A549 (cell line): ENCODE measurements around the gene PLEKHG3. TPM values are rescaled to one million over a fixed set of nuclear protein-coding genes. Genes with fewer than 3 reads are reported as not detected.

ENCODE experiments used
- ATAC-seq, 2 experiments: fragments of 200-7000 bp in 1 of 2; fragments of >200 bp in 1 of 2; cut with Nextera tagmentation in 1 of 2; cut with Tn5 transposase in 1 of 2; 3 replicates each; pipeline versions ENCODE4 v1.8.0 to v1.9.1; 2018 to 2020; ENCODE audit warnings: mild to moderate bottlenecking in 1 of 2, moderate library complexity in 1 of 2
- CTCF ChIA-PET: fragments of 300-600 bp; sonication (Branson Sonifier 250); formaldehyde crosslinking; extraction: SDS; loops from one replicate; lab custom pipeline; 2021; ENCODE audit warnings: antibody characterized with exemption, inconsistent platforms; lab: Yijun Ruan, JAX
- POLR2A ChIA-PET: fragments of 350-600 bp; formaldehyde crosslinking; extraction: SDS; loops from one replicate; lab custom pipeline; 2021; ENCODE audit warnings: antibody characterized with exemption, inconsistent platforms; lab: Yijun Ruan, JAX
- DNase-seq, 2 experiments: peaks; one replicate each; pipeline versions ENCODE4 v3.0.0 to v3.0.0-alpha.2; 2011 to 2016; ENCODE audit warnings: low read depth in 1 of 2, low spot score in 1 of 2
- FAIRE-seq: peaks from 2 replicates; lab custom pipeline; 2011; peaks lifted over from hg19 to GRCh38; lab: Jason Lieb, UNC
- H3K27ac ChIP-seq, 2 experiments: fragments of >200 bp; sonication (Bioruptor Twin); formaldehyde crosslinking; 3 replicates each; pipeline ENCODE4 v1.5.1; 2016 to 2017
- H3K4me1 ChIP-seq: fragments of >200 bp; sonication (Bioruptor Twin); formaldehyde crosslinking; 3 replicates; pipeline ENCODE4 v1.6.1; 2016
- H3K4me2 ChIP-seq: fragments of >200 bp; sonication (Bioruptor Twin); formaldehyde crosslinking; 3 replicates; pipeline ENCODE4 v1.6.1; 2016
- H3K4me3 ChIP-seq: fragments of >200 bp; sonication (Bioruptor Twin); formaldehyde crosslinking; 3 replicates; pipeline ENCODE4 v1.5.1; 2016
- H3K9me3 ChIP-seq: fragments of >200 bp; sonication (Bioruptor Twin); formaldehyde crosslinking; 3 replicates; pipeline ENCODE4 v1.6.1; 2016
- BHLHE40 ChIP-seq: IDR thresholded peaks from 2 replicates; pipeline ENCODE4 v1.6.1; 2012; ENCODE audit warnings: low read depth, low read length, inconsistent platforms
- EHF ChIP-seq: fragments of 250-450 bp; sonication (Bioruptor Pico); IDR thresholded peaks from 2 replicates; pipeline ENCODE4 v1.5.0; 2020; ENCODE audit warnings: mild to moderate bottlenecking
- FOSB ChIP-seq: fragments of 250-450 bp; sonication (Bioruptor Pico); IDR thresholded peaks from 2 replicates; pipeline ENCODE4 v1.5.0; 2020; ENCODE audit warnings: mild to moderate bottlenecking, moderate library complexity
- FOSL2 ChIP-seq, 2 experiments: fragments of 450-650 bp in 1 of 2; fragments of >200 bp in 1 of 2; sonication (Bioruptor Twin) in 1 of 2; formaldehyde crosslinking; IDR thresholded peaks; 2 replicates each; pipeline versions ENCODE4 v1.5.0 to v1.6.1; 2016 to 2020; ENCODE audit warnings: mild to moderate bottlenecking in 1 of 2, moderate library complexity in 1 of 2
- FOXS1 ChIP-seq: fragments of 250-450 bp; sonication (Bioruptor Pico); IDR thresholded peaks from 2 replicates; pipeline ENCODE4 v1.5.0; 2020; ENCODE audit warnings: mild to moderate bottlenecking, moderate library complexity
- HDAC2 ChIP-seq: fragments of 200-600 bp; sonication (generic); IDR thresholded peaks from 2 replicates; pipeline ENCODE4 v1.6.1; 2016
- HEYL ChIP-seq: fragments of 250-450 bp; sonication (Bioruptor Pico); IDR thresholded peaks from 2 replicates; pipeline ENCODE4 v1.8.0; 2021; ENCODE audit warnings: mild to moderate bottlenecking, moderate library complexity
- HOXB13 ChIP-seq: fragments of 250-450 bp; sonication (Bioruptor Pico); IDR thresholded peaks from 2 replicates; pipeline ENCODE4 v1.5.0; 2020; ENCODE audit warnings: low read depth, mild to moderate bottlenecking, moderate library complexity
- HOXB5 ChIP-seq: fragments of 250-450 bp; sonication (Bioruptor Pico); IDR thresholded peaks from 2 replicates; pipeline ENCODE4 v1.5.0; 2020; ENCODE audit warnings: mild to moderate bottlenecking, moderate library complexity
- JUN ChIP-seq, 2 experiments: fragments of >200 bp; sonication (Bioruptor Twin); formaldehyde crosslinking; IDR thresholded peaks; 2 replicates in 1 of 2; 3 replicates in 1 of 2; pipeline ENCODE4 v1.6.1; 2016 to 2017
- KDM5A ChIP-seq: fragments of 200-600 bp; sonication (generic); IDR thresholded peaks from 2 replicates; pipeline ENCODE4 v1.6.1; 2016; ENCODE audit warnings: antibody characterized with exemption, mild to moderate bottlenecking
- MAZ ChIP-seq: fragments of 150-350 bp; IDR thresholded peaks from 2 replicates; pipeline ENCODE4 v1.6.1; 2014; ENCODE audit warnings: antibody characterized with exemption, low read depth, low read length, borderline replicate concordance
- PHF8 ChIP-seq: fragments of 200-600 bp; sonication (generic); IDR thresholded peaks from 2 replicates; pipeline ENCODE4 v1.6.1; 2016; ENCODE audit warnings: low read depth, mild to moderate bottlenecking, antibody characterized with exemption, moderate library complexity, borderline replicate concordance
- RAD21 ChIP-seq, 2 experiments: fragments of >200 bp in 1 of 2; sonication (Bioruptor Twin) in 1 of 2; formaldehyde crosslinking in 1 of 2; IDR thresholded peaks in 1 of 2; conservative IDR thresholded peaks in 1 of 2; 2 replicates in 1 of 2; 3 replicates in 1 of 2; pipeline ENCODE4 v1.6.1; 2012 to 2018; ENCODE audit warnings: inconsistent platforms in 1 of 2
- RARB ChIP-seq: fragments of 250-450 bp; sonication (Bioruptor Pico); IDR thresholded peaks from 2 replicates; pipeline ENCODE4 v1.8.0; 2021; ENCODE audit warnings: mild to moderate bottlenecking, moderate library complexity
- RNF2 ChIP-seq: fragments of 200-600 bp; sonication (generic); IDR thresholded peaks from 2 replicates; pipeline ENCODE4 v1.6.1; 2016; ENCODE audit warnings: low read depth, mild to moderate bottlenecking, antibody characterized with exemption, moderate library complexity, borderline replicate concordance
- SMC3 ChIP-seq: fragments of >200 bp; sonication (Bioruptor Twin); formaldehyde crosslinking; IDR thresholded peaks from 3 replicates; pipeline ENCODE4 v1.6.1; 2018; ENCODE audit warnings: inconsistent platforms
- SREBF2 ChIP-seq: fragments of 450-650 bp; IDR thresholded peaks from 2 replicates; pipeline ENCODE4 v1.6.1; 2014; ENCODE audit warnings: mild to moderate bottlenecking, moderate library complexity
- TFCP2L1 ChIP-seq: fragments of 250-450 bp; sonication (Bioruptor Pico); IDR thresholded peaks from 2 replicates; pipeline ENCODE4 v1.5.0; 2021; ENCODE audit warnings: mild to moderate bottlenecking
- ZC3H11A ChIP-seq: fragments of 450-650 bp; IDR thresholded peaks from 2 replicates; pipeline ENCODE4 v1.6.1; 2014; ENCODE audit warnings: antibody characterized with exemption, mild to moderate bottlenecking
- WGBS: methylation state at CpG from one replicate; pipeline ENCODE4 v1.1.6; 2017; ENCODE audit errors: missing lambda C conversion rate; 5-methylcytosine and 5-hydroxymethylcytosine counted together
- polyA plus RNA-seq, 4 experiments: library from polyadenylated mRNA; depleted of rRNA in 3 of 4; stranded (reverse); fragments of >200 nt; fragmentation: RNase III in 1 of 4; extraction: RNeasy Plus Mini Kit Qiagen cat#74134 plus additional on column Dnase treatment in 1 of 4; gene quantifications; 2 replicates in 3 of 4; 3 replicates in 1 of 4; pipeline ENCODE4 v1.2.3, GENCODE V29; 2011 to 2017
- TF ChIP-seq, protein P1 (sequence below): fragments of >200 bp; sonication (Bioruptor Twin); formaldehyde crosslinking; IDR thresholded peaks from 3 replicates; pipeline ENCODE4 v1.5.1; 2016
- TF ChIP-seq, protein P2 (sequence below): fragments of >200 bp; sonication (Bioruptor Twin); formaldehyde crosslinking; IDR thresholded peaks from 2 replicates; pipeline ENCODE4 v1.6.1; 2016
- TF ChIP-seq, protein P3 (sequence below): IDR thresholded peaks from 2 replicates; pipeline ENCODE4 v1.6.1; 2012; ENCODE audit warnings: low read depth, borderline replicate concordance
- TF ChIP-seq, protein P4 (sequence below): fragments of >200 bp; sonication (Bioruptor Twin); formaldehyde crosslinking; IDR thresholded peaks from 3 replicates; pipeline ENCODE4 v1.6.1; 2016
- TF ChIP-seq, protein P5 (sequence below): fragments of 250-450 bp; sonication (Bioruptor Pico); IDR thresholded peaks from 2 replicates; pipeline ENCODE4 v1.5.0; 2021; ENCODE audit warnings: mild to moderate bottlenecking, moderate library complexity, borderline replicate concordance
- TF ChIP-seq, protein P6 (sequence below): IDR thresholded peaks from 2 replicates; pipeline ENCODE4 v1.6.1; 2012

Gene PLEKHG3
- polyA plus RNA-seq, 2 of the 4 experiments (the other 2 are of a cell fraction): 21.9 to 30.5 TPM

DNA sequence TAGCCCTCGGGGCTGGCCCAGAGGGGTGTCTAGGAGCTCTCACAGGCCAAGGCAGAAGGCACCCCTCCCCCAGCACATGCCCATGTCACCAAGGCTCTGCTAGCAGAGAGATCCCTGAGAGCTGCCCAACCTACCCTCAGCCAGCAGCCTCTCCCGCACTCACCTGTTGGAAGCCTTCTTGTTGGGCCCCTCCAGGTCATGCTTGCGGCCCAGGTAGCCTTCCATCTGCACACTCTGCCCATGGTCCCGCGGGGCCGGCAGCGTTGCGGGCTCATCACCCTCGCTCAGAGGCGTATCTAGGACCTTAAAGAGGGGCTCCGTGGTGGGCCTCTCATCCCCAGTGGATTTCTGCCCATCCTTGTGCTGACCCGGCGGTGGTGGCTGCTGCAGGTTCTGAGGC, 49.1 kb downstream of the PLEKHG3 start:
- TF ChIP-seq JUN (IDR thresholded peaks at IDR 0.05) (no peak), RARB (no peak), MAZ (no peak), HDAC2 (no peak), HOXB5 (CRISPR knock-in tag) (no peak), HEYL (CRISPR knock-in tag) (no peak), EHF (no peak), KDM5A (no peak), BHLHE40 (no peak), FOSL2 (IDR thresholded peaks at IDR 0.05) (no peak), FOSL2 (CRISPR knock-in tag; IDR thresholded peaks at IDR 0.05) (no peak), FOSB (CRISPR knock-in tag) (no peak), TFCP2L1 (no peak)
- TF ChIP-seq, protein P1, sequence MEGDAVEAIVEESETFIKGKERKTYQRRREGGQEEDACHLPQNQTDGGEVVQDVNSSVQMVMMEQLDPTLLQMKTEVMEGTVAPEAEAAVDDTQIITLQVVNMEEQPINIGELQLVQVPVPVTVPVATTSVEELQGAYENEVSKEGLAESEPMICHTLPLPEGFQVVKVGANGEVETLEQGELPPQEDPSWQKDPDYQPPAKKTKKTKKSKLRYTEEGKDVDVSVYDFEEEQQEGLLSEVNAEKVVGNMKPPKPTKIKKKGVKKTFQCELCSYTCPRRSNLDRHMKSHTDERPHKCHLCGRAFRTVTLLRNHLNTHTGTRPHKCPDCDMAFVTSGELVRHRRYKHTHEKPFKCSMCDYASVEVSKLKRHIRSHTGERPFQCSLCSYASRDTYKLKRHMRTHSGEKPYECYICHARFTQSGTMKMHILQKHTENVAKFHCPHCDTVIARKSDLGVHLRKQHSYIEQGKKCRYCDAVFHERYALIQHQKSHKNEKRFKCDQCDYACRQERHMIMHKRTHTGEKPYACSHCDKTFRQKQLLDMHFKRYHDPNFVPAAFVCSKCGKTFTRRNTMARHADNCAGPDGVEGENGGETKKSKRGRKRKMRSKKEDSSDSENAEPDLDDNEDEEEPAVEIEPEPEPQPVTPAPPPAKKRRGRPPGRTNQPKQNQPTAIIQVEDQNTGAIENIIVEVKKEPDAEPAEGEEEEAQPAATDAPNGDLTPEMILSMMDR: no peak
- TF ChIP-seq, protein P2, sequence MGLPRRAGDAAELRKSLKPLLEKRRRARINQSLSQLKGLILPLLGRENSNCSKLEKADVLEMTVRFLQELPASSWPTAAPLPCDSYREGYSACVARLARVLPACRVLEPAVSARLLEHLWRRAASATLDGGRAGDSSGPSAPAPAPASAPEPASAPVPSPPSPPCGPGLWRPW: no peak
- TF ChIP-seq, protein P3, sequence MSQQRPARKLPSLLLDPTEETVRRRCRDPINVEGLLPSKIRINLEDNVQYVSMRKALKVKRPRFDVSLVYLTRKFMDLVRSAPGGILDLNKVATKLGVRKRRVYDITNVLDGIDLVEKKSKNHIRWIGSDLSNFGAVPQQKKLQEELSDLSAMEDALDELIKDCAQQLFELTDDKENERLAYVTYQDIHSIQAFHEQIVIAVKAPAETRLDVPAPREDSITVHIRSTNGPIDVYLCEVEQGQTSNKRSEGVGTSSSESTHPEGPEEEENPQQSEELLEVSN: no peak
- TF ChIP-seq, protein P4, sequence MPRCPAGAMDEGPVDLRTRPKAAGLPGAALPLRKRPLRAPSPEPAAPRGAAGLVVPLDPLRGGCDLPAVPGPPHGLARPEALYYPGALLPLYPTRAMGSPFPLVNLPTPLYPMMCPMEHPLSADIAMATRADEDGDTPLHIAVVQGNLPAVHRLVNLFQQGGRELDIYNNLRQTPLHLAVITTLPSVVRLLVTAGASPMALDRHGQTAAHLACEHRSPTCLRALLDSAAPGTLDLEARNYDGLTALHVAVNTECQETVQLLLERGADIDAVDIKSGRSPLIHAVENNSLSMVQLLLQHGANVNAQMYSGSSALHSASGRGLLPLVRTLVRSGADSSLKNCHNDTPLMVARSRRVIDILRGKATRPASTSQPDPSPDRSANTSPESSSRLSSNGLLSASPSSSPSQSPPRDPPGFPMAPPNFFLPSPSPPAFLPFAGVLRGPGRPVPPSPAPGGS: no peak
- TF ChIP-seq, protein P5, sequence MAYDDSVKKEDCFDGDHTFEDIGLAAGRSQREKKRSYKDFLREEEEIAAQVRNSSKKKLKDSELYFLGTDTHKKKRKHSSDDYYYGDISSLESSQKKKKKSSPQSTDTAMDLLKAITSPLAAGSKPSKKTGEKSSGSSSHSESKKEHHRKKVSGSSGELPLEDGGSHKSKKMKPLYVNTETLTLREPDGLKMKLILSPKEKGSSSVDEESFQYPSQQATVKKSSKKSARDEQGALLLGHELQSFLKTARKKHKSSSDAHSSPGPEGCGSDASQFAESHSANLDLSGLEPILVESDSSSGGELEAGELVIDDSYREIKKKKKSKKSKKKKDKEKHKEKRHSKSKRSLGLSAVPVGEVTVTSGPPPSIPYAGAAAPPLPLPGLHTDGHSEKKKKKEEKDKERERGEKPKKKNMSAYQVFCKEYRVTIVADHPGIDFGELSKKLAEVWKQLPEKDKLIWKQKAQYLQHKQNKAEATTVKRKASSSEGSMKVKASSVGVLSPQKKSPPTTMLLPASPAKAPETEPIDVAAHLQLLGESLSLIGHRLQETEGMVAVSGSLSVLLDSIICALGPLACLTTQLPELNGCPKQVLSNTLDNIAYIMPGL (CRISPR knock-in tag): no peak
- Histone ChIP-seq H3K9me3 (no peaks in the 10 kb centered on the region), H3K4me1 (peaks cover 32% of the 10 kb centered on the region), H3K4me3 (no peak overlapping the region), H3K27ac (peak overlapping the region in 1 of 2 experiments; percentile 24; a peak in 1 of 6 replicates), H3K4me2 (no peak overlapping the region)
- ChIA-PET CTCF (interaction anchor here (1.1 to 1.9 kb wide), 4 partner anchors 17 to 138 kb away, joined by 3 to 4 read pairs (median 3); no protein-coding TSS in a partner anchor), POLR2A (no interaction called here)
- no peak for FAIRE-seq
- no peak for DNase-seq
- WGBS: 94% methylated on average over 13 of the region's 13 CpGs
- ATAC-seq: no peak

DNA sequence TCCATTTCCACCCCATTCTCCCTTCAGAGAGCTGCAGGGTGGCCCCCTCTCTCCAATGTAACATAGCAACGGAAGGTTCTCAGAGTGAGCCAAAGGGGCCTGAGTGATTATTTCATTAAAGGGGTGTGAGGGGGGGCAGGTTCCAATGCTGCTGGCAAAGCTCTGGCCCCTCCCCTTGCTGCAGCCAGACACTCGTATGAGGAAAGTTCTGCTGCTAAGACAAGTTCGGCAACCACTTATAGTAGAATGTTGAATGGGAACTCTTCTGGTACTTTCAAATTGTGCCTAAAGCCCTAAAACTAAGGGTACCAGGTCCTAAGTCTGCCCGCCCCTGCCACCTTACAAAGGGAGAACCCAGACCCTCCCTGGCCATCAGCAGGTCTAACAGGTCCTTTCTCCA, 49.8 kb downstream of the PLEKHG3 start:
- no peak for FAIRE-seq
- no peak overlapping the region for H3K4me2 ChIP-seq
- no peaks in the 10 kb centered on the region for H3K9me3 ChIP-seq
- TF ChIP-seq TFCP2L1: no peak
- TF ChIP-seq RNF2: no peak
- no peak for TF ChIP-seq PHF8
- no peak for TF ChIP-seq FOXS1 (CRISPR knock-in tag)
- TF ChIP-seq ZC3H11A: no peak
- no peak for TF ChIP-seq HOXB13 (CRISPR knock-in tag)
- TF ChIP-seq, protein P5 (CRISPR knock-in tag): no peak
- no peak for TF ChIP-seq RAD21 (conservative IDR thresholded peaks at IDR 0.05 in 1 of 2, IDR thresholded peaks at IDR 0.05 in 1 of 2)
- TF ChIP-seq, protein P6, sequence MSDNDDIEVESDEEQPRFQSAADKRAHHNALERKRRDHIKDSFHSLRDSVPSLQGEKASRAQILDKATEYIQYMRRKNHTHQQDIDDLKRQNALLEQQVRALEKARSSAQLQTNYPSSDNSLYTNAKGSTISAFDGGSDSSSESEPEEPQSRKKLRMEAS: no peak
- TF ChIP-seq SMC3: no peak
- no peak for TF ChIP-seq SREBF2
- ChIA-PET CTCF (interaction anchor here (1.1 to 2.1 kb wide), 3 partner anchors 11 to 117 kb away, joined by 3 to 7 read pairs (median 7); no protein-coding TSS in a partner anchor), POLR2A (no interaction called here)
- H3K27ac ChIP-seq: peak overlapping the region in 1 of 2 experiments; percentile 22; a peak in 2 of 6 replicates
- peaks cover 38% of the 10 kb centered on the region for H3K4me1 ChIP-seq
- no peak for ATAC-seq
- no peak for DNase-seq
- no peak overlapping the region for H3K4me3 ChIP-seq
- 100% methylated on average over 4 of the region's 4 CpGs for WGBS
